Measurements from ENCODE around the gene OR10H2. TPM values are rescaled to one million over a fixed set of nuclear protein-coding genes. Genes with fewer than 3 reads are reported as not detected.
"Not testable (repeated sequence)": the region's sequence is repeated elsewhere in the genome, so short reads cannot be mapped to it uniquely, and the experiment has no call there.

OR10H2 gene
- not detected for total RNA-seq
- long read RNA-seq: 0 reads

GRCh38 chr19:15727724-15728123 lies at the start of gene OR10H2:
Gene OR10H2, plus strand, starts transcription at chr19:15728024. Its CDS starts 20 bp downstream, at chr19:15728044.
- ATAC-seq (no peak), DNase-seq (no peak)
- intact Hi-C loops (cut with DNase I): no loop called here

DNA sequence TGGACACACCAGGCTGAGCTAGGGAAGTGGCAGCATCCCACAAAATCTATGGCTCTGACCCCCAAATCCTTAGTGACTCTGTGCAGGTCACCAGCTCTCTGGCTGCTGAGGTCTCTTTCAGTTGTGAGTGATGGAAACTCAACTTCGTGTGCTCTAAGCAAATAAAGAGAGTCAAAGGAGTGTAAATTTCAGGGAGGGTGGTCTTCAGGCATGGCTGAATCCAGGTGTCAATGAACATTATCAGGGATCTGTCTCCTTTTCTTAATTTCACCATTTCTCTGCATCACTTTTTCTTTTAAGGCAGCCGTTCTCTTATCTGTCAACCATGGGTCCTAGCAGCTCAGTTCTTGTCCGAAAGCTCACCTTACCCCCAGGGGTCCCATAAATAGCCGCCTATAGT lies 48.7 kb upstream of the OR10H2 start:
- no peak for DNase-seq
- ATAC-seq: no peak
- intact Hi-C loops (cut with DNase I): no loop called here

DNA sequence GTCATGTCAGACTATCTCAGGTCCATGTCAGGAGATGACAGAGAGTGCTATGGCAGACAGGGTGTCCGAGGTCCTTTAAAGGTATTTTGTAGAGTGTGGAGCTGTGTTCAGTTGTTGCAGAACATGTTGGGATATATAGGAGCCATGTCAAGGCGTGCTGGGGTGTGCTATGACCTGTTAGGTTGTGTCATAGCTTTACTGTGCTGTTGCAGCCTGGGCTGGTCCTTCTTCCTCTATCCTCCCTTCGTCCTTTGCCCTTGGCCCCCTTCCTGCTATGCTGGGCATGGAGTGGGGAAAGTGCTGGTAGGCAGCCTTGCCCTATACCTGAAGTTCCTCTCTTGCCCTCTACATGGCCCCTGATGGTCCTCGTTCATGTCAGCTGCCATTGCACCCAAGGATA lies 48.0 kb upstream of the OR10H2 start:
- DNase-seq; intact Hi-C loops (cut with DNase I); ATAC-seq: not testable (repeated sequence)

DNA sequence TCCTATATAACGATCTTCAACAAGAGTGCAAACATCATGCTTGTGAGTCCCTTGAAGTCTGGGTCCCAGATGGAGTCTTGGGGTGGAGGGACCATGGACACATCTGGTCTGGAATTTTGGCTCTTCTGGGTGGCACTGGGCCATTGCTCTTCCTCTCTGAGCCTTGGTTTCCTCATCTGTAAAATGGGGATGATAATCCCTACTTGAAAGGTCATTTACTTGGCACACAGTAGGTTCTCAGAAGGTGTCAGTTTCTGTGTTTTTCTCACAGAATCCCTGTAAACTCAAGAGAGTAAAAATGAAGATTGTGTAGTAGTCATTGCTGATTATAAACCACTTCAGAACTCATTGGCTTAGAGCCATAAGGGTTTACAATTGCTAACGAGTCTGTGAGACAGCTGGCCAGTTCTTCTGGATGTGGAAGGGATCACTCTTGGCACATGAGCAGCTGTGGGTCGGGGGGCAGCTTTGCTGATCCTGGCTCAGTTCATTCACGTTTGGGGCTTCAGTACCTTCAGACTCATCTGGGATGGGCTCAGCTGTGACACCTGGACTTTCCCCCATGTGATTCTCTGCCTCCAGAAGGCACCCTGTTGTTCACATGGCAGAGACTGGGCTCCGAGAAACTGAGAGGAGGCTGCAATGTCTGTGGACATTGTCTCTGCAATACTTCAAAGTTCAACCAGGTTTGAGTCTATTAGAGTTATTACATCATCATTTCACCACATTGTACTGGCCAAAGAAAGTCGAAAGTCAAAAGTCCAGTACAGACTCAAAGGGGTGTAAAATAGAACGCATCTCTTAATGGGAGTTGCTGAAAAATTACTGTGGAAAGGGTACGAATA lies 47.1 kb upstream of the OR10H2 start:
- intact Hi-C loops (cut with DNase I): no loop called here
- no peak for ATAC-seq

GRCh38 chr19:15683411-15683810 lies 44.4 kb upstream of the OR10H2 start:
- DNase-seq (no peak), ATAC-seq (no peak)
- intact Hi-C loops (cut with DNase I): no loop called here

More for the DNA sequence above, 47.1 kb upstream of the OR10H2 start:
- DNase-seq: no peak

DNA sequence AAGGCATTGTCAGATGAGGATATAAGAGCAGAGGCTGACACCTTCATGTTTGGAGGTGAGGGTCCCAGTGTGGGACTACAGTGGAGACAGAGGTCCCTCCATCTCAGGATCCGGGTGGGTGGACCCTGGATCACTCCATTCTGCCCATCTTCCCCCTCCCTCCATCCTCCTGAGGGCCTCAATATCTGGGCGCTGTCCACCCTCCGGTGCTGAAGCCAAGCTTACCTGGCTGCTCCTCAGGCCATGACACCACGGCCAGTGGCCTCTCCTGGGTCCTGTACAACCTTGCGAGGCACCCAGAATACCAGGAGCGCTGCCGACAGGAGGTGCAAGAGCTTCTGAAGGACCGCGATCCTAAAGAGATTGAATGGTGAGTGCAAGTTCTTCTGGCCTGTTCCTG lies 43.0 kb upstream of the OR10H2 start:
- ATAC-seq (no peak), DNase-seq (no peak)
- intact Hi-C loops (cut with DNase I): no loop called here

- ATAC-seq: no peak
- DNase-seq: no peak
- intact Hi-C loops (cut with DNase I): no loop called here
Observed at GRCh38 chr19:15696654-15697194, 31.1 kb upstream of the OR10H2 start.

DNA sequence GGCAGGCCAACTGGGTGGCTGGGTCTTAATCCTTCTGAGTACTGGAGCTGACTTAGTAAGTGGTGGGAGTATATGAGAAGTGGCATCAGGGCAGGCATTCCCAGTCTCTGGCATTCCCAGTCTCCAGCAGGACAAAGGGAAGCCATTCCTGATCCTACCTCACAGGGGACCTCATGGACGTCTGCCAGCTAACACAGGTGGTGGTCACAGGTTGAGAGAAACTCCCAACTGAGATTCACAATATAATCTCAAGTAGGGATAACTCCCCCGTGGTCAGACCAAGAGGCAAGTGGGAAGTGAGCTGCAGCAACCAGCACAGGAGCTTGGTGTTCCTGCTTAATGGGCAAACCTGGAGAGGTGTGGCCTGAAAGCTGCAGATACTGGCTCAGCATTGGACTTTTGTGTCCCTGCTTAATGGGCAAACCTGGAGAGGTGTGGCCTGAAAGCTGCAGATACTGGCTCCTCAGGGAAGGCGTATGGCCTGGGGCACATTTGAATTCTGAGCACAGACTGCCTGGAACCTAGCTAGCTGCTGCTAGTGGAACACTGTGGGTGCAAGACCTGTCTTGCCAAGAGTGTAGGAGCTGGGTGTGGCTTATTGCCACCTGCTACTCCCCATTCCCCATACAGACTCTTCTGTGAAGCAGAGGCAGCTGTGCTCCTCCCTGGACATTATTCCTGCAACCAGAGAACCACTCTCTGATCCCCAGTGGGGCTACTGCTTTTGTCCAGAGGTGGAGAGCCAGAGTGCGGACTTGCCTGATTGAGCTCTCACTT lies 25.9 kb upstream of the OR10H2 start:
- intact Hi-C loops (cut with DNase I): no loop called here
- ATAC-seq (no peak), DNase-seq (no peak)

- intact Hi-C loops (cut with DNase I): no loop called here
Observed at GRCh38 chr19:15702534-15702930, 25.3 kb upstream of the OR10H2 start.

GRCh38 chr19:15714638-15715037 lies 13.2 kb upstream of the OR10H2 start:
- no peak for DNase-seq
- no peak for ATAC-seq
- intact Hi-C loops (cut with DNase I): no loop called here

More at GRCh38 chr19:15702534-15702930, 25.3 kb upstream of the OR10H2 start:
- DNase-seq (peak; percentile 81), ATAC-seq (peak; percentile 81 to 84)

GRCh38 chr19:15715642-15716041 lies 12.2 kb upstream of the OR10H2 start:
- ATAC-seq (no peak), DNase-seq (no peak)
- intact Hi-C loops (cut with DNase I): no loop called here

DNA sequence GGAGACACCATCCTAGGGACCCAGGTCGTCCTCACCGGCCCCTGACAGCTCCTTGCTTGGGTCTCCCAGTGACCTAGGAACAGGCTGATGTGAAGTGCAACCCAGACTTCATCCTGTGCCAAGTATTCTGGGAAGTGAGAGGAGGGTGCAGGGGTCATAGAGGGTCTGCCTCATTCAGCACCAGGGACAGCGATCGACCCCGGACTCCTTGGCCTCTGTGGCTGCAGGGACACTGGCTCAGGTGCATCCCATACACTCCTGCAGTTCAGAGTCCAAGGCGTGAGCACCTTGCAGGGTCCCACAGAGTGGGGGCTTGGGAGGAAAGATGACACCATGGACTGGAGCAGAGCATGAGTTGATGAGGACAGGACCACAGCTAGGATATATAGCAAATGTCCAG lies 10.0 kb upstream of the OR10H2 start:
- intact Hi-C loops (cut with DNase I): no loop called here

DNA sequence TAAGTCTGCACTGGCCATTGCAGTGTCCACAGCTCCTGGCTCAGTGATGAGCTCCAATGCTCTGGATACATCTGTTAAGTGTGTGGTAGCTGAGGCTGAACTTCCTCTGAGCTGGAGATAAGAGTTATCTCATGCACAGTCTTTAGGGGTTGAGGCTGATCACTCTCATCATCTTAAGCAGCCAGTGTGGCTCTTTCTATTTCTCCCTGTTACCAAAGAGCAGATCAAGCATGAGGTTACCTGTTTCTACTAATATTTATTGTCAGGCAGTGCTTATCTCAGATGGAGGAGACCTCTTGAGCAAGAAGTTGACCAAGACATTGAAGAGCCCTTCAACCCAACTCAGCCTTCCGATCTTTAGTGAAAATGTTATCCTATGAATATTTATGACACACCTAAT lies 6.6 kb upstream of the OR10H2 start:
- intact Hi-C loops (cut with DNase I): no loop called here
- no peak for ATAC-seq
- no peak for DNase-seq

More for the DNA sequence above, 10.0 kb upstream of the OR10H2 start:
- no peak for ATAC-seq
- no peak for DNase-seq

DNA sequence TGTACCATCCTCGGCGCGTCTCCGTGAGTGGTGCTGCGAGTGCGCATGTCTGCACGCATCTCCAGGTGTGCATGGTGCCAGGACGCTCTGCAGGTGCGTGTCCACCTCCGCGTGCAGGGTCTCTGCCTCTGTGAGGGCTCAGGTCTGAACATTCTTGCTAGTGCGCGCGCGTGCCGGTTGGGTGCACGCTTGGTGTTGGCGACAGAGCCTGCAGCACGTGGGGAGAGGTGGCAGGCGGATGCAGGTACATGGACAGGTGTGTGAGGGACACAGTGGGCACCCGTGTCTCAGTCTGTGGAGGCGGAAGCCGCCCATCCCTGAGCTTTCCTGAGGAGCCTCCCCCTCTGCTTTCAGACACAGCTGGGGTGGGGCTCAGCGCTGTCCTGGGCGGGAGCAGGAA lies 4.9 kb upstream of the OR10H2 start:
- ATAC-seq: no peak
- intact Hi-C loops (cut with DNase I): no loop called here
- no peak for DNase-seq

- DNase-seq: no peak
- ATAC-seq: no peak
- intact Hi-C loops (cut with DNase I): no loop called here
Observed at GRCh38 chr19:15730538-15730937, 2.7 kb downstream of the OR10H2 start.

GRCh38 chr19:15732388-15732787 lies 4.6 kb downstream of the OR10H2 start:
- ATAC-seq (no peak), DNase-seq (no peak)
- intact Hi-C loops (cut with DNase I): no loop called here

DNA sequence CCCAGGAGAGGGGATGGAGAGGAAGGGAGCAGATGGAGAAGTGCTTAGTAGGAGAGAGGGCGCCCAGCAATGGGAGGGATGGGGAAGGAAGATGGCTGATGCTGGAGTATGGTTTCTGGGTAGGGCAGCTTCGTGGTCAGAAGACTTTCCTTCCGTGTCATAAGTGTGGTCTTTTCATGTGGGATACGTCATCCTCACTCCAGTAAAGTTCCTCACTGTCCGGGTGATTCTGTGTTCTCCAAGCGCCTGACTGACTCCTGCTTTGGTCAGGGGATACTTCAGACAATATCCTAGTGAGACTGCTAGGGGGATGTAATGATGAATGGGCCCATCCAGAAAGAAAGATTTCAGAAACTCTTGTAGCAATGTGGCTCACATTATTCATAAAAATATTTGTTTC lies 6.1 kb downstream of the OR10H2 start:
- ATAC-seq (no peak), DNase-seq (no peak)
- intact Hi-C loops (cut with DNase I): no loop called here

DNA sequence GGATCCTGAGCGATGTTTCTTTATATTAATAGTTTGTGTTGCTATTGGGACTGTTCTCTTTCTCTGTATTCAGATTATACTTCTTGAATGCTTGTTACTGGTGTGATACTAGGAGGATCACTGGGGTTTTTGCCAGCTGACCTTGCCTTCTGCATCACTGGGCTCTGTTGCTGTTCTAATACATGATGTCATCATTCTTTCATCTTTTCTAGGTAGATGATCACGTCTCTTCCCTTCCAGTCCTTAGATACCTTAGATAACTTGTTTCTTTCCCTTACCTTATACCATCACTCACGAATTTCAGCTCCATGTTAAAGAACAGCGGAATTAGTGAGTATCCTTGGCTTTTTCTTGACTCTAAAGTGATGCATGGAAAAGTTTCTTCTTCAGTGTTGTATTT lies 9.9 kb downstream of the OR10H2 start, which contains the start of gene OR10H3:
Gene OR10H3, plus strand, starts transcription at position 264 of the 400 bp plus-strand sequence. CDS start 3,408 bp downstream, outside the sequence.
- intact Hi-C loops (cut with DNase I): no loop called here
- no peak for ATAC-seq
- DNase-seq: no peak

- ATAC-seq: no peak
- DNase-seq: no peak
- intact Hi-C loops (cut with DNase I): no loop called here
Observed at GRCh38 chr19:15740785-15741184, 13.0 kb downstream of the OR10H2 start.

GRCh38 chr19:15748239-15748638 lies 20.4 kb downstream of the OR10H2 start:
- no peak for DNase-seq
- no peak for ATAC-seq
- intact Hi-C loops (cut with DNase I): no loop called here

Measured in left cardiac atrium (tissue), 4 donors.